GM19239 (cell line): ENCODE results near the gene OR5M3.

ENCODE experiments used
- DNase-seq: peaks from one replicate; pipeline ENCODE4 v3.0.0; 2011; ENCODE audit warnings: low spot score; ENCODE audit not compliant: insufficient read length
- FAIRE-seq: peaks from 2 replicates; lab custom pipeline; 2011; peaks lifted over from hg19 to GRCh38; lab: Jason Lieb, UNC

Gene OR5M3

GRCh38 chr11:56473252-56473651 is at the start of gene OR5M3:
Gene OR5M3, minus strand, starts transcription at chr11:56473352. Its CDS starts 2,855 bp downstream, at chr11:56470497.
- no peak for DNase-seq
- FAIRE-seq: no peak

- FAIRE-seq (no peak), DNase-seq (no peak)
These were observed 48.9 kb upstream of the OR5M3 start for GRCh38 chr11:56522008-56522407.

- DNase-seq (no peak), FAIRE-seq (no peak)
These were observed 40.1 kb upstream of the OR5M3 start for GRCh38 chr11:56513280-56513679.

DNA sequence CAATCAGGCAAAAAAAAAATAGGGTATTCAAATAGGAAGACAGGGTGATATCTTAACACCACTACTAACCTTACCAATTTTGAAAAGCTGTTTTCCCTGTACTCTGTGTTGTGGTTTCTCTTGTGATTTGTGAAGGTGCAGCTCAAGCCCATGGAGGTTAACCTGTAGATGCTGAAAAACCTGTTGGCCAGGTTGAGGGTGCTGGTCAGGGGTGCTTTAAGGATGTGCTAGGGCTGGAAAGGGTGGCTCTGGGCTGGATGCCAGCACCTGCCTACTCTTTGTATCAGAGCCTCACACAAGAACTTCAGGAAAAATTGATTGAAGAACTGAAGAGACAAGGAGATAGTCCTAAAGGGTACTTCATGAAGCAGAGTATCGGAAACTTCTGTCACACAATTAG is 36.3 kb upstream of the OR5M3 start:
- no peak for DNase-seq
- FAIRE-seq: no peak

DNA sequence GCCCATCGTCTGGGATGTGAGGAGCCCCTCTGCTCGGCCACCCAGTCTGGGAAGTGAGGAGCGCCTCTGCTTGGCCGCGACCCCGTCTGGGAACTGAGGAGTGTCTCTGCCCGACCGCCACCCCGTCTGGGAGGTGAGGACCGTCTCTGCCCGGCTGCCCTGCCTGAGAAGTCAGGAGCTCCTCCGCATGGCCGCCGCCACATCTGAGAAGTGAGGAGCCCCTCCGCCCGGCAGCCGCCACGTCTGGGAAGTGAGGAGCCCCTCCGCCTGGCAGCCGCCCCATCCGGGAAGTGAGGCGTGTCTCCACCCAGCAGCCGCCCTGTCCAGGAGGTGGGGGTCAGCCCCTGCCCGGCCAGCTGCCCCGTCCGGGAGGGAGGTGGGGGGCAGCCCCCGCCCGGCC is 23.9 kb upstream of the OR5M3 start:
- no peak for FAIRE-seq
- no peak for DNase-seq

DNA sequence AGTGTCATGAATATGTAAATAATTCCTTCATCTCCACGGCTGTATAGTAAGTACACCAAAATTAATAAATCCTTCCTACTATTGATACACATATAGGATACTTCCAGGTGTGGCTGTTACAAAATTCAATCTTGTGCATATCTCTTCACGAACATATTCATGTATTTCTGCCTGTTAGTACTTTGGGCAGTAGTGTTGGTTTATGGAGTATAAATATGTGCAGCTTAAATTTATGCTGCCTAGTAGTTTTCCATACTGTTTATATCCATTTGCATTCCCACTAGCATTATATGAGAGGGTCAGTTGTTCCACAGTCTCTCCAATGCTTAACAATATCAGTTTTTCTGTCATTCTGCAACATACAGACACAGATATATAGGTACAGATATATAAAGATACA is 22.0 kb upstream of the OR5M3 start:
- DNase-seq (no peak), FAIRE-seq (no peak)

DNA sequence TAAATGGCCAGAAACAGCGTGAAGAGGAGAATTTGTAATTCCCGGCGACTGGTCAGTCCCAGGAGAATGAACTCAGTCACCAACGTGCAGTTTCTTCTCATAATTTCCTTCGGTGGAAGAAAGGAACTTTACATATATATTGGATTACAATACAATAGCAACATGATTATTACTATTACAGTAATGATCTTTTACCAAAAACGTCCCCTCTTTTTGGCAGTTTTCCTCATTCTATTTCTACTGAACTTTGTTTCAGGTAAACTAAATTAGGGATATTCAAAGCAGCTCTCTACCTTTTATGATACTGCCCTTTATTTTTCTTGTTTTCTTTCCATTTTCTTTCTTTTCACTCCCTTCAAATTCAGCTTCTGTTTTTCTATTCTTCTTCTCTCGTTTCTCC is 18.1 kb upstream of the OR5M3 start, which contains the start of gene OR5M8:
OR5M8 (minus strand) TSS at position 101 of the 400 bp plus-strand sequence; CDS start at position 101, 0 bp downstream.
- no peak for DNase-seq
- FAIRE-seq: no peak

- DNase-seq (no peak), FAIRE-seq (no peak)
These were observed 13.6 kb upstream of the OR5M3 start for GRCh38 chr11:56486801-56487200.

DNA sequence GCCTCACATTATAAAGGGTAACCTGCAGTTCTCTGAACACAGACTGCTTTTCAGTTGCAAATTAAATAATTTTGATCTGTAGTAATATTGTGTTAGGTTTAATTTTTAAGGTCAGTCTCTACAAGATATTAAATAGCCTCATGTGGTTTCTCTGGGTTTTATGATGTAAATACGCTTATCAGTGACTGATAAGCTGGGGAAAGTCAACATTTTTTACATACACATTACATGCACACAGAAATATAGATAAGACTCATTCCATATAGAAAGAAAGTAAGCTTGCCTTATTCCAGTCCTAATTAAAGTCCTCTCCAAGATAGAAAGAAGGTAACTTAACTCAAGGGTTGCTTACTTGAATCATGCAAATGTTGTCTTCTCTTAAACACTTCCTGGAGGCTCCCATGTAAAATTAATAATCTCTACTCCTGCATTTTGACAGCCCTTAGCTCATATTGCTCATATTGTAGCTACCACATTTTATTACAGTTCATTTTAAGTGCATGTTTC is 1.6 kb upstream of the OR5M3 start:
- DNase-seq: no peak
- FAIRE-seq: no peak

GRCh38 chr11:56457076-56457475 is 16.1 kb downstream of the OR5M3 start:
- no peak for DNase-seq
- FAIRE-seq: no peak

- no peak for DNase-seq
- FAIRE-seq: no peak
These were observed 19.6 kb downstream of the OR5M3 start for GRCh38 chr11:56453521-56453920.
